Liver (tissue), 9 donors: ENCODE results near the gene ELP4. TPM values are rescaled to one million over a fixed set of nuclear protein-coding genes. Genes with fewer than 3 reads are reported as not detected.

Source experiments
- DNase-seq: peaks from one replicate; pipeline ENCODE4 v3.0.0-alpha.2; 2017; ENCODE audit warnings: low spot score
- H3K27ac ChIP-seq, 2 donors: one replicate each; pipeline ENCODE4 v1.7.0; 2013; ENCODE audit warnings: inconsistent platforms in 2 of 2, low read length in 2 of 2, control low read depth in 1 of 2, low read depth in 1 of 2, mild to moderate bottlenecking in 1 of 2
- H3K27me3 ChIP-seq, 4 donors: one replicate each; pipeline versions ENCODE4 v1.6.1 to v1.7.0; 2013; ENCODE audit warnings: low read length in 3 of 4, inconsistent platforms in 1 of 4, mild to moderate bottlenecking in 1 of 4, moderate library complexity in 1 of 4; ENCODE audit not compliant: control insufficient read depth in 4 of 4, insufficient read depth in 4 of 4
- H3K36me3 ChIP-seq, 4 donors: one replicate each; pipeline versions ENCODE4 v1.6.1 to v1.7.0; 2013; ENCODE audit warnings: low read length in 3 of 4, mild to moderate bottlenecking in 3 of 4, low read depth in 1 of 4, moderate library complexity in 1 of 4; ENCODE audit not compliant: control insufficient read depth in 4 of 4, insufficient read depth in 3 of 4
- H3K4me1 ChIP-seq, 4 donors: one replicate each; pipeline versions ENCODE4 v1.6.1 to v1.7.0; 2013; ENCODE audit warnings: low read length in 3 of 4, mild to moderate bottlenecking in 3 of 4, moderate library complexity in 1 of 4; ENCODE audit not compliant: control insufficient read depth in 4 of 4, insufficient read depth in 4 of 4
- H3K4me3 ChIP-seq, 3 donors: one replicate each; pipeline versions ENCODE4 v1.6.1 to v1.7.0; 2013; ENCODE audit warnings: low read length in 3 of 3, control low read depth in 1 of 3, low read depth in 1 of 3, mild to moderate bottlenecking in 1 of 3
- H3K9ac ChIP-seq, 2 donors: one replicate each; pipeline ENCODE4 v1.7.0; 2013; ENCODE audit warnings: low read length in 2 of 2, mild to moderate bottlenecking in 2 of 2, moderate library complexity in 2 of 2, control low read depth in 1 of 2, low read depth in 1 of 2
- H3K9me3 ChIP-seq, 4 donors: one replicate each; pipeline versions ENCODE4 v1.6.1 to v1.7.0; 2013; ENCODE audit warnings: low read length in 3 of 4; ENCODE audit not compliant: control insufficient read depth in 4 of 4
- FOXA1 ChIP-seq: IDR thresholded peaks from 2 replicates; pipeline ENCODE4 v1.6.1; 2016; ENCODE audit warnings: antibody characterized with exemption
- HNF4G ChIP-seq: IDR thresholded peaks from 2 replicates; pipeline ENCODE4 v1.6.1; 2016; ENCODE audit warnings: antibody characterized with exemption
- JUND ChIP-seq, 2 donors: IDR thresholded peaks; 2 replicates each; pipeline ENCODE4 v1.6.1; 2016; ENCODE audit warnings: antibody characterized with exemption in 2 of 2
- RAD21 ChIP-seq, 2 donors: IDR thresholded peaks; 2 replicates each; pipeline ENCODE4 v1.6.1; 2016; ENCODE audit warnings: antibody characterized with exemption in 2 of 2, mild to moderate bottlenecking in 2 of 2
- RXRA ChIP-seq, 2 donors: IDR thresholded peaks; 2 replicates each; pipeline ENCODE4 v1.6.1; 2017 to 2018; ENCODE audit warnings: antibody characterized with exemption in 2 of 2, mild to moderate bottlenecking in 1 of 2
- SP1 ChIP-seq: IDR thresholded peaks from 2 replicates; pipeline ENCODE4 v1.6.1; 2018; ENCODE audit warnings: antibody characterized with exemption, mild to moderate bottlenecking
- WGBS: extraction: QIAGEN DNeasy Blood & Tissue Kit; methylation state at CpG from one replicate; pipeline ENCODE4 v1.1.7; 2013; 5-methylcytosine and 5-hydroxymethylcytosine counted together
- polyA plus RNA-seq, 2 donors: library from polyadenylated mRNA; stranded (reverse) in 1 of 2; unstranded in 1 of 2; fragments of 200-250 nt in 1 of 2; fragments of >200 nt in 1 of 2; fragmentation: Nextera tagmentation in 1 of 2; extraction: Ambion mirVana in 1 of 2; gene quantifications; one replicate each; pipeline versions ENCODE4 v1.2.1 to v1.2.3, GENCODE V29; 2013 to 2015
- total RNA-seq, 2 donors: library from RNA; depleted of rRNA; stranded (reverse); fragments of >200 nt; gene quantifications; one replicate each; pipeline ENCODE4 v1.2.3, GENCODE V29; 2014
- donor health status: healthy.
- donor health status: healthy.
- donor health status: healthy.
- donor health status: healthy.
- donor health status: healthy.

Gene ELP4
- total and polyA plus RNA-seq, 4 donors, result 6.0 to 18.8 (median 12.5) TPM

DNA sequence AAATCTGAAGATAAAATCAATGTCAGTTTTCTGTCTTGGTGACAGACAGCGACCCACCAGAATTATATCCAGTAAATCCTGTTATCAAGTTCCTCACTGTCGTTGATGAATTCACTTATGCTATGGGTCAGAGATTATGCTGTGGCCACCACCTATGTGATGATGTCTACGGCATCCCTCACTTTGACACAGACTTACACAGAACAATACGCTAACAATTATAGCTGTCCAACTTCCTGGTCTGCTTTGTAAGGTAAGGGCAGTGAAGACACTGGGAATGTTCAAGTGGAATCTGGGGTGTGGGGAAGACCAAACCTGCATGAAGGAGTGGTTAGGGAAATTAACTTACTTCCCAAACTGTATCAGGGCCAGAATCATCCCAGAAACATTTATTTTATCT is 320.8 kb downstream of the ELP4 start (continued):
- TF ChIP-seq SP1 (no peak), FOXA1 (no peak)

DNA sequence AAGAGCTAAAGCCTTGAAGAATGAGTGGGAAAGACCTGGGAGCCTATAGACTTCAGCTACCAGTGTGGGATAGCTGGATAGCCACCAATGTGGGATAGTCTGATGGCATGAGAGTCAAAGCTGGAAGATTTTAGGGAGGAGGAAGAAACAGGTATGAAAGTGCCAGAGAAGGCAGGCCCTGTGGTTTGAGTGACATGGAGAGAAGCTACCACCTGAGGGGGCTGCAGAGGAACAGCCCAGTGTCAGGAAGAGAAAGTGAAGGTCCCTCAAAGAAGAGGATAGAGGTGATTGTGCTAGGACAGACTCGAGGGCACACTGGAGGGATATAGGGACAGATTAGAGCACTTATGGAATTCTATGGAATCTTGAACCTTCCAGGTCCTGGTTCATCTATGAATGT is 324.7 kb downstream of the ELP4 start:
- no peaks in the 10 kb centered on the region for H3K36me3 ChIP-seq
- no peak for DNase-seq
- peaks cover 0 to 19% (median 3%) of the 10 kb centered on the region in 4 donors for H3K27me3 ChIP-seq
- WGBS, result 27% methylated on average over 1 of the region's 1 CpG
- H3K4me1 ChIP-seq, result no peaks in the 10 kb centered on the region
- TF ChIP-seq HNF4G, result no peak
- TF ChIP-seq RAD21 (IDR thresholded peaks at IDR 0.05), result no peak
- no peak for TF ChIP-seq RXRA (IDR thresholded peaks at IDR 0.05)
- no peak for TF ChIP-seq JUND (IDR thresholded peaks at IDR 0.05)
- H3K27ac ChIP-seq, result no peak overlapping the region
- H3K4me3 ChIP-seq, result no peak overlapping the region
- peaks cover 0 to 5% (median 0%) of the 10 kb centered on the region in 4 donors for H3K9me3 ChIP-seq
- no peak overlapping the region for H3K9ac ChIP-seq

Other genes starting within 250 kb of the ELP4 start
- gene DCDC1, start 140.0 kb upstream of the ELP4 start, total RNA-seq, result 1 to 10 TPM; 1.9 to 3.5 TPM
- 1 to 10 TPM in 1 of 2 donors, under 1 TPM in 1; 0.38 to 2.0 TPM for gene DCDC1, start 140.0 kb upstream of the ELP4 start, polyA plus RNA-seq
- gene DNAJC24, start 139.9 kb upstream of the ELP4 start, total RNA-seq, result 10 to 100 TPM in 1 of 2 donors, 1 to 10 TPM in 1; 6.2 to 16.8 TPM
- gene DNAJC24, start 139.9 kb upstream of the ELP4 start, polyA plus RNA-seq, result 1 to 10 TPM; 3.8 to 6.2 TPM
- gene IMMP1L, start 145 bp upstream of the ELP4 start, total RNA-seq, result 10 to 100 TPM in 1 of 2 donors, 1 to 10 TPM in 1; 10.0 to 28.1 TPM
- gene IMMP1L, start 145 bp upstream of the ELP4 start, polyA plus RNA-seq, result 10 to 100 TPM in 1 of 2 donors, 1 to 10 TPM in 1; 8.2 to 20.4 TPM